SK-N-SH treated with all-trans-retinoic acid at 6 μM for 48 hours (cell line): ENCODE data around the gene RHEX.

Experiments used
- ATAC-seq: fragments of 200-7000 bp; cut with Tn5 transposase; 3 replicates; pipeline ENCODE4 v1.9.1; 2020; ENCODE audit warnings: mild to moderate bottlenecking, moderate library complexity
- BACH2 ChIP-seq: fragments of 250-450 bp; sonication (Bioruptor Pico); IDR thresholded peaks from 2 replicates; pipeline ENCODE4 v1.9.0; 2021; ENCODE audit warnings: mild to moderate bottlenecking, borderline replicate concordance
- CSDC2 ChIP-seq: fragments of 250-450 bp; sonication (Bioruptor Pico); IDR thresholded peaks from 2 replicates; pipeline ENCODE4 v1.5.0; 2020; ENCODE audit warnings: mild to moderate bottlenecking, moderate library complexity
- GLIS3 ChIP-seq: fragments of 250-450 bp; sonication (Bioruptor Pico); IDR thresholded peaks from 2 replicates; pipeline ENCODE4 v1.5.0; 2020; ENCODE audit warnings: mild to moderate bottlenecking, moderate library complexity
- PPARA ChIP-seq: fragments of 250-450 bp; sonication (Bioruptor Pico); IDR thresholded peaks from 2 replicates; pipeline ENCODE4 v1.5.0; 2020; ENCODE audit warnings: mild to moderate bottlenecking, borderline replicate concordance
- RARB ChIP-seq: fragments of 250-450 bp; sonication (Bioruptor Pico); IDR thresholded peaks from 2 replicates; pipeline ENCODE4 v1.8.0; 2021; ENCODE audit warnings: mild to moderate bottlenecking, moderate library complexity
- SNAI2 ChIP-seq: fragments of 250-450 bp; sonication (Bioruptor Pico); IDR thresholded peaks from 2 replicates; pipeline ENCODE4 v1.5.0; 2020; ENCODE audit warnings: mild to moderate bottlenecking, moderate library complexity
- TOX ChIP-seq: fragments of 250-450 bp; sonication (Bioruptor Pico); IDR thresholded peaks from 2 replicates; pipeline ENCODE4 v1.8.0; 2021; ENCODE audit warnings: mild to moderate bottlenecking, moderate library complexity, borderline replicate concordance
- ZC3H10 ChIP-seq: fragments of 250-450 bp; sonication (Bioruptor Pico); IDR thresholded peaks from 2 replicates; pipeline ENCODE4 v1.5.1; 2021; ENCODE audit warnings: mild to moderate bottlenecking, moderate library complexity
- ZFP30 ChIP-seq: fragments of 450-650 bp; formaldehyde crosslinking; IDR thresholded peaks from 2 replicates; pipeline ENCODE4 v1.5.0; 2022; ENCODE audit warnings: mild to moderate bottlenecking, moderate library complexity
- ZNF565 ChIP-seq: fragments of 450-650 bp; formaldehyde crosslinking; conservative IDR thresholded peaks from 2 replicates; pipeline ENCODE4 v1.5.0; 2020; ENCODE audit warnings: low read depth, mild to moderate bottlenecking, moderate library complexity
- ZNF70 ChIP-seq: fragments of 450-650 bp; formaldehyde crosslinking; IDR thresholded peaks from 2 replicates; pipeline ENCODE4 v1.5.0; 2020; ENCODE audit warnings: mild to moderate bottlenecking, moderate library complexity
- TF ChIP-seq, protein P1 (sequence below): fragments of 250-450 bp; sonication (Bioruptor Pico); IDR thresholded peaks from 2 replicates; pipeline ENCODE4 v1.5.0; 2020; ENCODE audit warnings: mild to moderate bottlenecking, moderate library complexity
- TF ChIP-seq, protein P2 (sequence below): fragments of 250-450 bp; sonication (Bioruptor Pico); IDR thresholded peaks from 2 replicates; pipeline ENCODE4 v1.5.1; 2020; ENCODE audit warnings: low read depth, mild to moderate bottlenecking, moderate library complexity
- TF ChIP-seq, protein P3 (sequence below): fragments of 250-450 bp; sonication (Bioruptor Pico); IDR thresholded peaks from 2 replicates; pipeline ENCODE4 v1.8.0; 2020; ENCODE audit warnings: mild to moderate bottlenecking, moderate library complexity, borderline replicate concordance
- TF ChIP-seq, protein P4 (sequence below): fragments of 250-450 bp; sonication (Bioruptor Pico); IDR thresholded peaks from 2 replicates; pipeline ENCODE4 v1.5.1; 2021; ENCODE audit warnings: mild to moderate bottlenecking, moderate library complexity

The RHEX gene

DNA sequence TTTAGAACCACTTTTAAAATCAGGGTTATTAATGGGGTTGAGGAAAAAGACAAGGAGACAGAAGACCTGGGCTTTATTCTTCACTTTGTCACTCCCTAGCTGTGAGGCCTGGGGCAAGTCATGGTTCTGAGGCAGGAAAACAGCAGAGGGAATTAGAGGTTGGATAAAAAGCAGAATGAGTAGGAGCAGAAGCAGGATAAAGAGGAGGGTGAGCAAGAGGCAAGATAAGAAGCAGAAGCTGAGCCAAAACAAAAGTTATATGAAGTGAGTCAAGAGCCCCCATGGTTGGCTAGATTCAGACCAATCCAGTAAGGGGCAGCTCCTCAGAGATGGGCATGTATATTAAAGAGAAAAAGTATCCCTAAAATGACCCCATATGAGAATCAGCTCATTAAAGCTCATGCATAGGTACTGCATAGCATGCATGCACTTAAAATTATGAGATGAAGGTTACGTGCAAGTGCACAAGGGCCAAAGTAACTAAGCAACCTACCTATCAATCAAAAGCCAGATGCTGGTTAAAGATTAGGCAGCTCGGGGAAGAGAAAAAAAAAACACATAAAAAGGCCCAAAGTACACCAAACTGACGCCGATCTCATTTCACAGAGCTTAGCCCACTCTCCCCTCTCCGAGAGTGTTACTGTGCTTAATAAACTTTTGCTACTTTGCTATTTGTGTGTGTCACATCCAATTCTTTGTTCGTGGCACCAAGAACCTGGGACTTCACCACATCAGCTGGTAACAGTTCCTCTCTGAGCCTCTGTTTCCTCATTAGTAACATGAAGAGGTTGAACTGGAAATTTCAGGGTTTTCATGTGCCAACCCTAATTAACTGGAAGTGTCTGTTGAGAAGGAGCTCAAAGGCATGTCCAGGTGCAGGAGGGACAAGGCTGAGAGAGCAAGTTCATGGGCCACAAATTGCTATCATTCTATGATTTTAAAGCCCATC lies 62.0 kb downstream of the RHEX start (continued):
- TF ChIP-seq, protein P1, sequence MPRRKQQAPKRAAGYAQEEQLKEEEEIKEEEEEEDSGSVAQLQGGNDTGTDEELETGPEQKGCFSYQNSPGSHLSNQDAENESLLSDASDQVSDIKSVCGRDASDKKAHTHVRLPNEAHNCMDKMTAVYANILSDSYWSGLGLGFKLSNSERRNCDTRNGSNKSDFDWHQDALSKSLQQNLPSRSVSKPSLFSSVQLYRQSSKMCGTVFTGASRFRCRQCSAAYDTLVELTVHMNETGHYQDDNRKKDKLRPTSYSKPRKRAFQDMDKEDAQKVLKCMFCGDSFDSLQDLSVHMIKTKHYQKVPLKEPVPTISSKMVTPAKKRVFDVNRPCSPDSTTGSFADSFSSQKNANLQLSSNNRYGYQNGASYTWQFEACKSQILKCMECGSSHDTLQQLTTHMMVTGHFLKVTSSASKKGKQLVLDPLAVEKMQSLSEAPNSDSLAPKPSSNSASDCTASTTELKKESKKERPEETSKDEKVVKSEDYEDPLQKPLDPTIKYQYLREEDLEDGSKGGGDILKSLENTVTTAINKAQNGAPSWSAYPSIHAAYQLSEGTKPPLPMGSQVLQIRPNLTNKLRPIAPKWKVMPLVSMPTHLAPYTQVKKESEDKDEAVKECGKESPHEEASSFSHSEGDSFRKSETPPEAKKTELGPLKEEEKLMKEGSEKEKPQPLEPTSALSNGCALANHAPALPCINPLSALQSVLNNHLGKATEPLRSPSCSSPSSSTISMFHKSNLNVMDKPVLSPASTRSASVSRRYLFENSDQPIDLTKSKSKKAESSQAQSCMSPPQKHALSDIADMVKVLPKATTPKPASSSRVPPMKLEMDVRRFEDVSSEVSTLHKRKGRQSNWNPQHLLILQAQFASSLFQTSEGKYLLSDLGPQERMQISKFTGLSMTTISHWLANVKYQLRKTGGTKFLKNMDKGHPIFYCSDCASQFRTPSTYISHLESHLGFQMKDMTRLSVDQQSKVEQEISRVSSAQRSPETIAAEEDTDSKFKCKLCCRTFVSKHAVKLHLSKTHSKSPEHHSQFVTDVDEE (CRISPR knock-in tag) = no peak

DNA sequence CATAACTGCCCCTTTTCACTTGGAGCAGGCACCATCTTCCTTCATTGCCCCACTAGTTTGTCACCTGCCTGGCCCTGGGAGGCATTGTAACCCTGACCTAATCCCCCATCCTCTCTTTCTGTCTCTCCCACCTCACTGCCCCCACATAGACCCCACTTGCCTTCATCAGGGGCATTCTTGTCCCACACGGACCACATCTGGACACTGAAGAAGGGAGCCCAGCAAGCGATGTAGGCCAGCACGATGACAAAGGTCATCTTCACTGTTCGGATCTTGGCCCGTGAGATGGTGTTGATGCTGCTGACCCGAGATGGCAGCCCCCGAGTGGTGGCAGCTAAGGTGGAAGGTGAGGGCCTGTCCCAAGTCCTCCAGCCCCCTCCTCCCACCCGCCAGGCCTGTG lies 62.8 kb downstream of the RHEX start:
- TF ChIP-seq ZNF565 (CRISPR knock-in tag) (no peak), ZC3H10 (CRISPR knock-in tag) (no peak), RARB (CRISPR knock-in tag) (no peak), ZNF70 (CRISPR knock-in tag) (no peak), ZFP30 (CRISPR knock-in tag) (no peak)
- TF ChIP-seq, protein P2, sequence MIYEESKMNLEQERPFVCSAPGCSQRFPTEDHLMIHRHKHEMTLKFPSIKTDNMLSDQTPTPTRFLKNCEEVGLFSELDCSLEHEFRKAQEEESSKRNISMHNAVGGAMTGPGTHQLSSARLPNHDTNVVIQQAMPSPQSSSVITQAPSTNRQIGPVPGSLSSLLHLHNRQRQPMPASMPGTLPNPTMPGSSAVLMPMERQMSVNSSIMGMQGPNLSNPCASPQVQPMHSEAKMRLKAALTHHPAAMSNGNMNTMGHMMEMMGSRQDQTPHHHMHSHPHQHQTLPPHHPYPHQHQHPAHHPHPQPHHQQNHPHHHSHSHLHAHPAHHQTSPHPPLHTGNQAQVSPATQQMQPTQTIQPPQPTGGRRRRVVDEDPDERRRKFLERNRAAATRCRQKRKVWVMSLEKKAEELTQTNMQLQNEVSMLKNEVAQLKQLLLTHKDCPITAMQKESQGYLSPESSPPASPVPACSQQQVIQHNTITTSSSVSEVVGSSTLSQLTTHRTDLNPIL (CRISPR knock-in tag) = no peak
- no peak for ATAC-seq

DNA sequence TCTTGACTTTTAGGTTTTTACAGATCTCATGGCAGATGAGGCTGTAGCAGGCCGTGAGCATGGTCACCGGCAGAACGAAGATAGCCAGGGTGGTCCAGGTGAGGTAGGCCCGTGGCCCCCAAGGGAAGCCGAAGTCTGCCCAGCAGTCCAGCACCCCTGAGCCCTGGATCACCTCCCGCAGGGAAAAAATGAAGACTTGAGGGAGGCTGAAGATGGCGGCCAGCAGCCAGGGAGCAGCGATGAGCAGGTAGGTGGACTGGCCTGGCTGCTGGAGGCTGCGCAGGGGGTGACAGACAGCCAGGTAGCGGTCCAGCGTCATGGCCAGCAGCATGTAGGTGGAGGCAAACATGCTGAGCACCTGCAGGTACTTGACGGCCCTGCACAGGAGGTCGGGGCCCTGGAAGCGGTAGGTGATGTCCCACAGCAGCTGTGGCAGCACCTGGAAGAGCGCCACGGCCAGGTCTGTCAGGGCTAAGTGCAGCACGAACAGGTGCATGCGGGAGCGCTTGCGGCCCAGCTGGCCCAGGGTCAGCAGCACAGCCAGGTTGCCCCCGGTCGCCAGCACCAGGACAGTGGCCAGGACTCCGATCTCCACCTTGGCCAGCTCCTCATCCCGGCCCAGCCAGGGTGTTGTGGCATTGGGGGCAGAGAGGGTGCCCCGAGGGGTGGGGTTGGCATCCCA lies 63.4 kb downstream of the RHEX start:
- TF ChIP-seq, protein P3, sequence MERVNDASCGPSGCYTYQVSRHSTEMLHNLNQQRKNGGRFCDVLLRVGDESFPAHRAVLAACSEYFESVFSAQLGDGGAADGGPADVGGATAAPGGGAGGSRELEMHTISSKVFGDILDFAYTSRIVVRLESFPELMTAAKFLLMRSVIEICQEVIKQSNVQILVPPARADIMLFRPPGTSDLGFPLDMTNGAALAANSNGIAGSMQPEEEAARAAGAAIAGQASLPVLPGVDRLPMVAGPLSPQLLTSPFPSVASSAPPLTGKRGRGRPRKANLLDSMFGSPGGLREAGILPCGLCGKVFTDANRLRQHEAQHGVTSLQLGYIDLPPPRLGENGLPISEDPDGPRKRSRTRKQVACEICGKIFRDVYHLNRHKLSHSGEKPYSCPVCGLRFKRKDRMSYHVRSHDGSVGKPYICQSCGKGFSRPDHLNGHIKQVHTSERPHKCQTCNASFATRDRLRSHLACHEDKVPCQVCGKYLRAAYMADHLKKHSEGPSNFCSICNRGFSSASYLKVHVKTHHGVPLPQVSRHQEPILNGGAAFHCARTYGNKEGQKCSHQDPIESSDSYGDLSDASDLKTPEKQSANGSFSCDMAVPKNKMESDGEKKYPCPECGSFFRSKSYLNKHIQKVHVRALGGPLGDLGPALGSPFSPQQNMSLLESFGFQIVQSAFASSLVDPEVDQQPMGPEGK = no peak
- TF ChIP-seq ZFP30 (CRISPR knock-in tag) = no peak
- no peak for TF ChIP-seq CSDC2 (CRISPR knock-in tag)
- TF ChIP-seq GLIS3 (CRISPR knock-in tag) = no peak
- TF ChIP-seq, protein P2 (CRISPR knock-in tag) = no peak
- TF ChIP-seq, protein P1 (CRISPR knock-in tag) = no peak
- TF ChIP-seq TOX (CRISPR knock-in tag) = no peak
- TF ChIP-seq PPARA (CRISPR knock-in tag) = no peak
- TF ChIP-seq, protein P4, sequence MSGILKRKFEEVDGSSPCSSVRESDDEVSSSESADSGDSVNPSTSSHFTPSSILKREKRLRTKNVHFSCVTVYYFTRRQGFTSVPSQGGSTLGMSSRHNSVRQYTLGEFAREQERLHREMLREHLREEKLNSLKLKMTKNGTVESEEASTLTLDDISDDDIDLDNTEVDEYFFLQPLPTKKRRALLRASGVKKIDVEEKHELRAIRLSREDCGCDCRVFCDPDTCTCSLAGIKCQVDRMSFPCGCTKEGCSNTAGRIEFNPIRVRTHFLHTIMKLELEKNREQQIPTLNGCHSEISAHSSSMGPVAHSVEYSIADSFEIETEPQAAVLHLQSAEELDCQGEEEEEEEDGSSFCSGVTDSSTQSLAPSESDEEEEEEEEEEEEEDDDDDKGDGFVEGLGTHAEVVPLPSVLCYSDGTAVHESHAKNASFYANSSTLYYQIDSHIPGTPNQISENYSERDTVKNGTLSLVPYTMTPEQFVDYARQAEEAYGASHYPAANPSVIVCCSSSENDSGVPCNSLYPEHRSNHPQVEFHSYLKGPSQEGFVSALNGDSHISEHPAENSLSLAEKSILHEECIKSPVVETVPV (CRISPR knock-in tag) = no peak
- TF ChIP-seq BACH2 (CRISPR knock-in tag) = no peak
- TF ChIP-seq SNAI2 = no peak
- ATAC-seq = no peak
